ENCODE measurements around the gene IL1RAPL2. TPM values are rescaled to one million over a fixed set of nuclear protein-coding genes. Genes with fewer than 3 reads are reported as not detected.

Gene IL1RAPL2
- total and polyA plus RNA-seq, 2 of the 8 experiments (the other 6 are each of a cell fraction or from before 2014, with no cell fraction given), result 0.20 to 1.3 TPM

DNA sequence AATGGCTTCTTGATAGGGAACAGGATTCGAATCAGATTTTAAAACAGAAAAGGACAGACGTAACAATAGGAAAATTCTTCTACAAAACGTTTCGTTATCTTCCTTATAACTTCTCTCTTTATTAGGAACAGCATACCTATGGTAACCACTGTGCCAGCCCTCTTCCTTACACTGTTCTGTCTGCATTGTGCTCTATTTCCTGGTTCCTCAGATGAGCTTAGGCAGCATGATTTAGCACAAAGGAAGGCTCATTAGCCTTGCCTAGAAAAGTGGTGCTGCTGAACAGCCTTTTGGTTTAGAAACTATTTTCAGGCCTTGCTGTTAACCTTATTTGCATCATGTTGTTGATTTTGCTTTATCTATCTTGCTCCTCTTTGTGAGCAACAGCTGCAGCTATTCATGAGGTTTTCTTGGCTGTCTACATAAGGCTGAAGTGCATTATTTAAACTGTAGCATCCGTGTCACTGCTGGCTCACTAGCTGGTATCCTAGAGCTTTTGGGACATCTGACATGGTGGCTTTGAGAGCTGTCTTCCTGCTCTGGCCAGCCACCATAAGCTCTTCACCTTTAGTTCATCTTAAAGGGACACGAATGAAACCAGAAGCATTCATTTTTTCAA lies 1186.4 kb downstream of the IL1RAPL2 start:
- no peak overlapping the region for H3K18ac ChIP-seq (ENCODE audit: extremely low read depth, low read length)
- 74% methylated on average over 6 of the region's 6 CpGs; no CpG with 5 or more reads in 1 of the 2 experiments for WGBS, 2 experiments (ENCODE audit: extremely low coverage in 1 of 2, insufficient coverage in 1 of 2, insufficient read length in 1 of 2, insufficient replicate concordance in 2 of 2, low coverage in 1 of 2, low lambda C conversion rate in 2 of 2, missing lambda C conversion rate in 1 of 2)
- H3K23ac ChIP-seq (ENCODE audit: insufficient read length), result no peak overlapping the region
- POLR2A ChIA-PET (ENCODE audit: partially characterized antibody), result no interaction called here
- no peak overlapping the region for H3K4me3 ChIP-seq (ENCODE audit: extremely low read depth in 1 of 4, insufficient read depth in 2 of 4, low read depth in 3 of 4, low read length in 4 of 4)
- H3K56ac ChIP-seq (replicated peaks; ENCODE audit: insufficient read length, low read depth, low read length), result no peak overlapping the region
- no peak for TF ChIP-seq EGR1 (IDR thresholded peaks at IDR 0.05; ENCODE audit: borderline replicate concordance, low read depth, low read length)
- no peak for TF ChIP-seq BCL11A (IDR thresholded peaks at IDR 0.05; ENCODE audit: low read depth in 2 of 2, low read length in 2 of 2)
- TF ChIP-seq MAFK (IDR thresholded peaks at IDR 0.05; ENCODE audit: low read depth, low read length), result no peak
- no peak for TF ChIP-seq TCF12 (IDR thresholded peaks at IDR 0.05; ENCODE audit: low read depth, low read length)
- H4K5ac ChIP-seq (ENCODE audit: insufficient read length, low read depth, low read length), result no peak overlapping the region
- H4K20me1 ChIP-seq (replicated peaks in 1 of 2; ENCODE audit: control insufficient read depth in 1 of 2, insufficient read depth in 2 of 2, low read length in 2 of 2), result no peaks in the 10 kb centered on the region
- H3K27ac ChIP-seq (ENCODE audit: low read depth, low read length), result no peak overlapping the region
- no peak overlapping the region for H3K4ac ChIP-seq (replicated peaks; ENCODE audit: insufficient read length, low read depth, low read length)
- H2BK15ac ChIP-seq (ENCODE audit: low read length), result no peak overlapping the region
- no peak overlapping the region for H2BK120ac ChIP-seq (replicated peaks; ENCODE audit: low read depth, low read length)
- no peaks in the 10 kb centered on the region for H3K27me3 ChIP-seq (replicated peaks in 1 of 4; ENCODE audit: control insufficient read depth in 3 of 4, extremely low read depth in 1 of 4, insufficient read depth in 3 of 4, low read length in 3 of 4)
- no peaks in the 10 kb centered on the region for H3K4me1 ChIP-seq (replicated peaks in 1 of 4; ENCODE audit: control insufficient read depth in 3 of 4, insufficient read depth in 4 of 4, low read length in 3 of 4)
- H4K8ac ChIP-seq (ENCODE audit: extremely low read depth, insufficient read depth, low read length), result no peak overlapping the region
- no peak overlapping the region for H2BK12ac ChIP-seq (ENCODE audit: low read depth, low read length)
- no peak overlapping the region for H2BK5ac ChIP-seq (ENCODE audit: low read depth, low read length)
- no peak overlapping the region for H4K91ac ChIP-seq (replicated peaks; ENCODE audit: insufficient read length, low read length)
- no peaks in the 10 kb centered on the region for H3K36me3 ChIP-seq (ENCODE audit: control insufficient read depth in 2 of 4, insufficient read depth in 4 of 4, low read length in 3 of 4)
- no peak overlapping the region for H2AK5ac ChIP-seq (ENCODE audit: low read depth, low read length)
- no peak overlapping the region for H3K14ac ChIP-seq (ENCODE audit: insufficient read length)
- DNase-seq (ENCODE audit: low read depth in 1 of 2, low spot score in 2 of 2) (no peak), FAIRE-seq (peak; percentile 28)
- CTCF ChIA-PET (ENCODE audit: partially characterized antibody), result no interaction called here
- peak overlapping the region; percentile 78 for H2AFZ ChIP-seq (ENCODE audit: low read length)
- no peaks in the 10 kb centered on the region for H3K23me2 ChIP-seq (ENCODE audit: low read depth, low read length)
- H3K9ac ChIP-seq (replicated peaks in 1 of 4; ENCODE audit: extremely low read depth in 1 of 4, low read depth in 3 of 4, low read length in 3 of 4), result no peak overlapping the region
- no peak overlapping the region for H3K4me2 ChIP-seq (ENCODE audit: insufficient read depth in 1 of 2, low read depth in 2 of 2, low read length in 2 of 2)
- H3K9me3 ChIP-seq (ENCODE audit: insufficient read depth in 2 of 2, low read depth in 1 of 2, low read length in 1 of 2), result no peaks in the 10 kb centered on the region
- no peaks in the 10 kb centered on the region for H3K79me2 ChIP-seq (ENCODE audit: control insufficient read depth in 1 of 2, insufficient read depth in 2 of 2, low read length in 2 of 2)
- H3K79me1 ChIP-seq (ENCODE audit: low read depth, low read length), result no peaks in the 10 kb centered on the region
- no peak overlapping the region for H2BK20ac ChIP-seq (ENCODE audit: low read length)

All from H1 (cell line).